ENCODE results near the gene GSPT2.
A peak's percentile ranks its signal among the peaks of the same experiment; 100 is the strongest.
"Not testable (repeated sequence)": the region's sequence is repeated elsewhere in the genome, so short reads cannot be mapped to it uniquely, and the experiment has no call there.

Gene GSPT2

DNA sequence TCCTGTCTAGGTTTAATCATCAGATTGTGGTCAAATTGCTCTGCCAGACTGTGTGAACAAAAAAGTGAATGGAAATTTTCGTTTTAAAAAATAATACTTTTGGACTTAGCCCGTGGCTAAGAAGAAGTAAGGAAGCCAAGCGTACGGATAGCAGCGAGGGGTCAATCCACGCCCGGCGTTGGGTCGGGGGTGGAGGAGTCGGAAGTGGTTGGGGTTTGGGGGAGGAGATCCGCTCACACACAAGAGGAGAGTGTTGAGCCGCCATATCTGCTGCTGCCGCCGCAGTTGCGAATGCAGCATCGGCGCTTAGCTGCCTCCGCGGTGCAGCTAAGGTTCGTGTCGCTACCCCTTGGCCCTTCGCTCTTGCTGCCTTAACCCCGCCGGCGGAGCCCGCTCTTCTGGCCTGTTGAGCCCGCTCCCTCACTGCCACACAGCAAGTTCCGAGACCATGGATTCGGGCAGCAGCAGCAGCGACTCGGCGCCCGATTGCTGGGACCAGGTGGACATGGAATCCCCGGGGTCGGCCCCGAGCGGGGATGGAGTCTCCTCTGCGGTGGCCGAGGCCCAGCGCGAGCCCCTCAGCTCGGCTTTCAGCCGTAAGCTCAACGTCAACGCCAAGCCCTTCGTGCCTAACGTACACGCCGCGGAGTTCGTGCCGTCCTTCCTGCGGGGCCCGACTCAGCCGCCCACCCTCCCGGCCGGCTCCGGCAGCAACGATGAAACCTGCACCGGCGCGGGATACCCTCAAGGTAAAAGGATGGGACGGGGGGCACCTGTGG lies at the start of gene GSPT2:
Gene GSPT2 (plus strand): TSS at position 264 of the 779 bp plus-strand sequence. CDS start 185 bp downstream, at position 449.
- peak; percentile 28 for DNase-seq

DNA sequence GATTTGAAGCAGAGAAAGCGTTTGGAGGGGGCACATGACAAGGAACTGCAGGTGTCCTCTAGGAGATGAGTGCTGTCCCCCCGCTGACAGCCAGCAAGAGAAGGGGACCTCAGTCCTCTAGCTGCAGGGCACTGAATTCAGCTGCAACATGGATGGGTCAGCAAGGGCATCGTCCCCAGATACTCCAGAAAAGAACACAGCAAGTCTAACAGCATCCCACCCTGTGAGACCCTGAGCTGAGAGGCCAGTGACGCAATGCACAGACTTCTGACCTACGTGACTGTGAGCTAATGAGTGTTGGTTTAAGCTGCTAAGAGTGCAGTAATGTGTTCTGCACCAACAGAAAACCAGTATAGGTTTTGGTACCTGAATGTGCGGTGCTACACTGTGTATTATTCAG lies 49.0 kb upstream of the GSPT2 start:
- DNase-seq, result no peak

DNA sequence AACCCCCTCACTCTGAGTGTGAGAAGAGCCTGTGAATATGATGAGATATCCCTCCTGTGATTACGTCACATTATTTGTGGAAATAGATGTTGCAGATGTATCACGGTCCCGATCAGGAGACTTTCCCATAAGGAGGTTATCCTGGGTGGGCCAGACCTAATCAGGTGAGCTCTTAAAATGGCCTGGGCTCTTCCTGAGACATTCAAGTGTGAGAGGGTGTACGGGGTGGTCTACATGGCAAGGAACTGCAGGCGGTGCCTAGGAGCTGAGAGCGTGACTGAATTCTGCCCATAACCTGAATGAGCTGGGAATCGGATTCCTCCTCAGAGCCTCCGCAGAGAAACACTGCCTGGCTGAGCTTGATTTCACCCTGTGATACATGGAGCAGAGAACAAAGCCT lies 45.8 kb upstream of the GSPT2 start:
- no peak for DNase-seq

DNA sequence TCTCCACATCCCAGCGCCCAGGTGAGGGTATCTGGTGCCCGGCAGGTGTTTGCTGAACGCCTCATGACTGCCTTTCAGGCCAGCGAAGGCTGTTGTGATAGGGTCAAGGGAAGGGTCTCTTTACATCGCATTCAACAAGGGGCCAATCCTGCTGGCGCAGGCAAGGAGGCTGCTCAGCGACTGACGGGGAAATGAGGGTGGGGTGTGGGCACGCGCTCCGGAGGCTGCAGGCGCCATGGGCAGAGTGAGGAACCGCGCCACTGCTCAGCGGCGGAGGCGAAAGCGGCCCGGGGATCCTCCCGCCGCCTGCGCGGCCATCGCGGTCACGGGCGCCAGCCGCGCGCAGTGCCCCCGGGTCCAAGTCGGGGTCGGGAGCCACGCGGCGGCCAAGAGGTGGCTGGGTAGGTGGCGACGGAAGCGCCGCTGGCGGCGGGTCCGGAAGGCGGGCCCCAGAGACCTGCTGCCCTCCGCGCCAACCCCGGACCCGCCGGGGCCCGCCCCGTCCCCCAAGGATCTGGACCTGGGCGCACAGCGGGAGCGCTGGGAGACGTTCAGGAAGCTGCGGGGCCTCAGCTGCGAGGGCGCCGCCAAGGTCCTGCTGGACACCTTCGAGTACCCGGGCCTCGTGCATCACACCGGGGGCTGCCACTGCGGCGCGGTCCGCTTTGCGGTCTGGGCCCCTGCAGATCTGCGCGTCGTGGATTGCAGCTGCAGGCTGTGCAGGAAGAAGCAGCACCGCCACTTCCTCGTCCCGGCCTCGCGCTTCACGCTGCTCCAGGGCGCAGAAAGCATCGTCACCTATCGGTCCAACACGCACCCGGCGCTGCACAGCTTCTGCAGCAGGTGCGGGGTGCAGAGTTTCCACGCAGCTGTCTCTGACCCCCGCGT lies 32.7 kb upstream of the GSPT2 start, which contains the start of gene CENPVL1:
Gene CENPVL1 (plus strand): TSS at position 236 of the 888 bp plus-strand sequence. CDS start 0 bp downstream, at position 236.
- DNase-seq, result not testable (repeated sequence)

DNA sequence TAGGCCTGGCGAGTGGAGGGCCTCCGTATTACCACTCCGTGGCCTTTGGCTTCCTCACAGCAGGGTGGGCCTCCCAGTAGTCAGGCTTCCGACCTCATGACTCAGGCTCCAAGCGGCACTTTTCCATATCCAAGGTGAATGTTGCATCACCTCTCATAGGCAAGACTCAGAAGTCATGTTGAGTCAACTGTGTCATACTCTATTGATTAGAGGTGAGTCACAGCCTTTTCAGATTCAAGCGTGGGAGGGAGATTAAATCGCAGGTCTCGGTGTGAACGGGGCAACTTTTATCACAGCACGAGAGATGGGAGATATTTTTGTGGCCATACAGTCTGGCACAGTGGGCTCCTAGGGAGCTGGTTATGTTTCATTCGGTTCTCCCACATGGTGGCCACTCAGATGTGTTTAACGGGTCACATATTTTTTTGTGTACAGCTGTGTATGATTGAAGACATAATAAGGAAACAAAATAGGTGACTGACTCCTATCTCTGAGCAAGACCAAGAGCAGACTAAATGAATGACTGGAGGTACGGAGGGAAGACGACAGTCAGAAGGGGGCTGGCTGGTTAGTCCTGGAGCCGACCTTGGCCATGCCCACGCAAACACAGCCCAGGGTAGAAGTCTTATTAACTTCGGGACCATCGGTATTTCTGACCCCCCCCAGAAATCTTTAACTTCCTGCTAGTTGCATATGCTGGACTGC lies 30.1 kb upstream of the GSPT2 start:
- not testable (repeated sequence) for DNase-seq

DNA sequence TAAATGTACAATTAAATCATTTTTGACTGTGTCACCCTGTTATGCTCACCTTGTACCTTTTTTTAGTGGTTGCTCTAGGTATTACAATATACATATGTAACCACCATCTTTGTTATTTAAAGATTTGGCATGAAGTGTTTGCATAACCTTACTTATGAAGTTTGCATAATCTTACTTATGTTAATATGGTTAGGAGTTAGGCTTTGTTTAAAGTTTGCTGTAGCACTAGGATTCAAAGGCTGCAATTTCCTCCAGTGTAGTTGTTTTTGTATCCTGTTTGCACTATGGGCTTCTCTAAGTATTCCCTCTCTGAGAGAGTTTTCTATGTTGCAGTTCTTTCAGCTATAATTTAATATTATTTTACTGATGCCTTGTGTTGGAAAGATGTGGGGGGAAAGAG lies 15.0 kb upstream of the GSPT2 start:
- DNase-seq, result no peak

DNA sequence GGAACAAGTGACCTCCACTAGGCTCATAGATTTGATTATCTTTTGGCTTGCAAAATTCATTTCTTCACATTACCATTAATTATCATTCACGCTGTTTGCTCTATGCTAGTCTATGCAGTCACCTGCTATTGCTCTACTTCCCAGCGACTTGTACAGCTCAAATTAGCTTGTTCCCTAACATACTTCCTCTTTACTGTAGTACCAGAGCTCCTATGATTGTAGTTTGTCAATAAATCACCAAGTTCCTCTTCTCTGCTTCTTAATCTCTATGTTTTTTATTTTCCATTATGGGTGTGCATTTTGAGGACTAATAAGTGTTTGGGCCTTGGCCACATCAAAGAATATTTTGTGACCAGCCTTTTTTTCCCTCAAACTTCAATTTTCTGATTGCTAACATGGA lies 6.2 kb upstream of the GSPT2 start:
- DNase-seq, result no peak

DNA sequence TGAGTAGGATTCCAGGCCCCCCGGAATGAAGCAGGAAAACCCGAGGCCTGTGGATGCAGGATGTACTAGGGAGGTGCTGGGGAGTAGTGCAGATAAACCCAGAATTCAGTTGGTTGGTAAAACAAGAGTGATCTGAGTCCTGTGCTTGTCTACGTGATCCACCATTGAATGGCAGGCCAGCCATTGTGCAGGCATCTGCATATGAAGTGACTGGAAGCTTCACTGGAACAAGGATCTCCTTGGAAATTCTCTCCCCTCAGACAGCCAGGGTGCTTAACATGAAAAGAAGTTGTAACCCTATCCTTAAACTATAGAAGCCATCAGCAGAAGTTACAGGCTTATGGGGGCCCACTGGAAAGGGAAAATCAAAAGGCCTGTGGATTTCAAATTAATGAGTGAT lies 656 bp upstream of the GSPT2 start:
- no peak for DNase-seq

DNA sequence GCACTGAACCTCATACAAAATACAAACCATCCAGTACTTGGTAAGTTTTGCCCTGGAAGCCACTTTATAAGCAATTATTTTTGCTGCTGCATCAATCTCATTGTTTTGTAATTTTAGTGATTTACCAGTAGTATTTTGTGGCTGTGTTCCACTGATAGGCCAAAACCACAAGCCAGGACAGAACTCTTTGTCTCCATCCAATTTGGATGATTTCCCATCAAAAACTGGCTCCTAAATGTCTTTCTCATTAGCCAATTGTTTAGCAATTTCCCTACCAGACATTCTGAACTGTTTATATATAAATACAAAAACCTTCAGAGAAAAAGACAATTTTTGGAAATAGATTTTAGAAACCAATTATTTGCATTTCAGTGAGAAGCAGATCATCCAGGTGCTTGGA lies 4.4 kb downstream of the GSPT2 start:
- DNase-seq, result no peak

DNA sequence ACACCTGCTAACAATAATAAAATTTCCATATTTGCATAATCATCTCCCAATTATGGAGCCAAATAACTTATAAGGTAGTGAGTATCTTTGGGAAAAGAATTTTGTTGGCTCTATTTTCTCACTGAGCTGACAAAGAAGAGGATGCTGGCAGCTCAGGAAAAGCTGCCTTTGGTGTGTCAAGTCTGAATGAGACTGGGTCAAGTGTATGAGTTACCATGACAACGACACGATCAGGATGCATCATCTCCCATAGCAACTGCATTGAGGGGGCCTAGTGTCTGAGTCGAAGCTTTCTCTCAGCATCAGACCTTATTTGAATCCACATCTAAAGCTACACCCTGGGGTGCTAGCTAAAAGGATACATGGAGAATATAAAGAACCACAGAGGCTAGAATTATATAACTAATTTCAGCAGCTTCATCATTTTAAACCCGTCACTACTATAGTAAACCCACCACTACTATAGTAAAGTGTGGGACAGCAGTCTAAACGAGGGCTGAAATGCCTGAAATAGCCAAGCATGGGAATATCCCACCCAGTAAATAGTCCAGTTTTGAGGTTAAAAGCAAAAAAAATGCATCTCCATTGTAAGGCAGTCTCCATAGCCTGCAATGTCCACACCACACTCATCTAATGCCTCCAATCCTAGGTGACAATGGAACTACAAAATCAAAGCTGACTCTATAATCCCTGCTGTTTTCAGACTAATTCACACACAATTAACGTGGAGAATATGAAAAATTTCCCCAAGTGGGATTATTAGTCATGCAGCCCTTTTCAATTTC lies 16.0 kb downstream of the GSPT2 start:
- no peak for DNase-seq

DNA sequence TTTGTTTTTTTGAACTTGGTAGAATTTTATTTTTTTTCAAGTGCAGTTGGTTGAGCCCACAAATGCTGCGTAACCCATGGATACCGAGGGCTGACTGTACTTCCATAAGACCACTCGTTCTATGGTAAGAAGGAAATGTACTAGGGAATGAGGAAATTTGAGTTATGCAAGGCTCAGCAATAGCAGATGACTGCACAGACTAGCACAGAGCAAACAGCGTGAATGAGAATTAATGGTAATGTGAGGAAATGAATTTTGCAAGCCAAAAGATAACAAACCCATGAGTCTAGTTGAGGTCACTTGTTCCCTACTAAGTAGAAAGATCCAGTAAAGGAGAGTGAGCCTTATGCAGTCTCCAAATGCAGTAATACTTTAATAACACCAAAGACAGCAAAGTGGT lies 17.4 kb downstream of the GSPT2 start:
- DNase-seq, result no peak

DNA sequence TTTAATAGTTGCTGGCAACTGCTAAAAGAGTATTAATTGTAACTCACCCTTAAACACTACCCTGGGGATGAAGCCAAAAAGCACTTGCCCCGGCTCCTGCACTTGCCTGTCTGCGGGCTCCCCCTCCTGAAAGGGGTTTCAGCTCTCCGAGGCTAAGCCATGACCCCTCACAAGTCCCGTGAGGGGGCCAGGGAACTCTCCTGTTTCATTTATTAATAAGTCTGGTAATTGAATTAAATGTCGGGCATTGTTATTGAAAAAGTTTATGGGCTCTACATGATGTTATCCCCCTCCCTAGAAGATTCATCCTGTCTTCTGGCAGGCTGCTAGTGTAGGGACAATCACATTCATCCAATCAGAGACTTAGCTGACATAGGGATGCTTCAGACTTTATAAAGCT lies 23.3 kb downstream of the GSPT2 start:
- no peak for DNase-seq

DNA sequence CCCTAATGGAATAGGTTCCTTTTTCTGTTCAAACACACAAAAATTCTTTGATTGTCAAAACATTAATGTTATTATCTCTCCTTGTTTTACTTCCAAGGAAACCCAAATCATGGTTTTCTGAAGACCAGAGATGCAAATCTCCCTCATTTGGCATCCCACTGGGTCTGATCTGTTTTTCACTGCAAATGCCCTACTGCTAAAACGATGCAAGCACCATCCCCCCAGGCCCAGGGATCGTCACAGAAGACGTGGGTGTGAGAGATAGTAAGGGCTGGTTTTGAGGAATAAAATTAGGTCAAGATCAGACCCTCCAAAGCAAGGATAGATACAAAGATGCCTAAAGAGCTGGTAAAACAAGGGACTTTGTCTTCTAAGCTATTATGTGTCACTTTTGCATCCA lies 33.6 kb downstream of the GSPT2 start:
- DNase-seq, result no peak

DNA sequence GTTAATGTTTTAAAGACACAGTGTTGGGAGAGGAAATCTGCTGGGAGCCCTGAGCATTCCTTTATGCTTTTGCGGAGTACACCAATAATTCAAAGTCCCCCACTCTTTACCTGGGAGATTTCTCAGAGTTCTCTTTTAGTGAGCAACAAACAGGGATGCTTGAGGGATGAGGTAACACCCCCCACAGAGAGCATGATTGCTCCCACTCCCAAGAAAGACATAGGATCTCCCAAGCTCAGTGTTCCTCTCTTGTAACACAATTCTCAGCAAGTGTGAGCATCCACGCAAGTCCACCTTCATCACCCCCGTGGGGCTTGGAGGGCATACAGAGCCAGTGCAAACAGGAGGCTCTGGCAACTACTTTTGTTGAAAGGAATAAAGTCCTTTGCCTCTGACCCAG lies 36.1 kb downstream of the GSPT2 start:
- no peak for DNase-seq

DNA sequence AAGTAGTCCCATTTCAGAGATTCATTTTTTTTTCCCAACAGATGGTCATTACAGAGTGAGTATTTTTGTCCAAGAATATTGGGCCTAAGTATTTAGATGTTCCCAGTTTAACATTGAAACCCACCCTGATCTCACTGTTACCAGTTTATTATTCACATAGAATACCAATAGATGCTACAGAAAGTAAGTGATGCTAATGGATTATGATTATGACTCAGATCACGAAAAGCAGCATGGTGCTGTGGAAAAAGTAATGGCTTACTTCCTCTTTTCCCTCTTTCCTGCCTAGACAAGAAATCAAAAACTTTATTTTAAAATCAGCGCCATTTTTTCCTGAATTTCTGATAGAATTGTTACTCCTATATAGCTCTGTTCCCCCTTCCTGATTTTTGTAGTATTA lies 51.9 kb downstream of the GSPT2 start:
- no peak for DNase-seq

All from activated CD4-positive, alpha-beta T cell treated with anti-CD3 and anti-CD28 coated beads, Interleukin-2, amount 50 U/mL, for 1 hour (primary cell).